ENCODE data around the gene CTNNBL1. TPM values are rescaled to one million over a fixed set of nuclear protein-coding genes. Genes with fewer than 3 reads are reported as not detected.

Gene CTNNBL1
- total RNA-seq, 2 experiments from 2014 or later = 64.3 to 64.6 TPM

DNA sequence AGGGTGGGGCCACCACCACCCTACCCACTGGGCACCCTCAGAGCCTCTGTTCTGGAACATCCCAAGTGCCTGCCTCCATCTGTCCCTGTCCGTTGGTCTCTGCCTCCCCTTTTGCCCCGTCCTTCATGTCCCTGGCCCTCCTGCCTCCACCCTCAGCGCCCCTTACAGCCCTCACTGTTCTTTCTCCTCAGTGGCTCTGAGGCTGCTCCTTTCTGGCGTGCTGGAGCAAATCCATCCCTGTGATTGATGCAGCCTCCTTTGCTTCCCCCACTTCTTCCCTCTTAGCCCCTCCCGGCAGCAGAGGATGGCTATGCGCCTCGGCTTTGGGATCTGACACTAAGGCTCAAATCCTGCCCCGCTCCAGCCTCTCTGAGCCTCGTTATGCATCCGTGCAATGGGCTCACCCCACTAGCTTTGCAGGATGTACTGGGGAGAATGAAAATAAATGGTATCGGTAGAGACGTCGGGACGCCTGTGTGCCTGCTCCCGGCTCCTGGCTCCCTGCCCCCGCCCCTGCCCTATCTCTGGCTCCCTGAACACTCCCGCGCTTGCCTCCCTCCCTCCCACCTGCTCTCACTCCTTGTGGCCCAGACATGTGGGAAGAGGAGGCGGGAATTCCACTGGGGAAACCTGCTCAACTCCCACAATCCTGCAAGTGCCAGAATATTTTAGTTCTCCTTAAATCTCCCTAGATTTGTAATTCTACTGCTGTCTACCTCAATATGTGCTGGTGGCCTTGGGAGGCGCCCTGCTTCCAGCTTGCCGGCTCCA, 222.2 kb downstream of the CTNNBL1 start:
- no peaks in the 10 kb centered on the region for H3K9me3 Mint-ChIP-seq
- H3K36me3 Mint-ChIP-seq (ENCODE audit: low read depth) = no peaks in the 10 kb centered on the region
- H3K4me1 Mint-ChIP-seq = peaks cover 16% of the 10 kb centered on the region
- CTCF ChIA-PET = no interaction called here
- no peak for DNase-seq
- peaks cover 22% of the 10 kb centered on the region for H3K27me3 Mint-ChIP-seq
- POLR2A ChIA-PET = no interaction called here
- no peak overlapping the region for H3K4me3 Mint-ChIP-seq
- H3K27ac Mint-ChIP-seq = no peak overlapping the region

GRCh38 chr20:37917461-37917860, 223.6 kb downstream of the CTNNBL1 start:
- DNase-seq = no peak
- Mint-ChIP-seq H3K27me3 (peaks cover 15% of the 10 kb centered on the region), H3K27ac (no peak overlapping the region), H3K36me3 (ENCODE audit: low read depth) (no peaks in the 10 kb centered on the region), H3K4me1 (peaks cover 24% of the 10 kb centered on the region), H3K4me3 (no peak overlapping the region), H3K9me3 (no peaks in the 10 kb centered on the region)
- ChIA-PET CTCF (no interaction called here), POLR2A (interaction anchor here (0.6 kb wide), 1 partner anchor 135 kb away, joined by 3 read pairs; no protein-coding TSS in a partner anchor)

DNA sequence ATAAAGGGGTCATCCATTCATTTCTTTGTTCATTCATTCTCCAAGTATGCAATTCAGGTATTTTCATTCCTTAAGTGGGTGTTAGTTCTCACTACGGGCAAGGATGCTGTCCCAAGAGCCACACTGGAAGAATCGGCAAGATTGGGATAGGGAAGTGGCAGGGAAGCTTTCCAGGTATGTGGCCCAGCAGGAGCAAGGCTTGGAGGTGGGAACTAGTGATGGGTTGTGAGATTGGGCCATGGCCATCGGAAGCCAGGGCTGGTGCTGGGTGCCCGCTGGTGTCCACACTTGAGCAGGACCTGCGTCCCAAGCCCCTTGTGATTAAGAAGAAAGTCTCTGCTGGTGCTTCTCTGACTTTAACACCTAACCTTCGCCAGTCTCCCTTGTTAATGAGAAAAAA, 224.2 kb downstream of the CTNNBL1 start:
- peaks cover 13% of the 10 kb centered on the region for H3K27me3 Mint-ChIP-seq
- ChIA-PET CTCF (no interaction called here), POLR2A (no interaction called here)
- H3K36me3 Mint-ChIP-seq (ENCODE audit: low read depth) = no peaks in the 10 kb centered on the region
- peaks cover 24% of the 10 kb centered on the region for H3K4me1 Mint-ChIP-seq
- no peak overlapping the region for H3K4me3 Mint-ChIP-seq
- no peak for DNase-seq
- no peaks in the 10 kb centered on the region for H3K9me3 Mint-ChIP-seq
- H3K27ac Mint-ChIP-seq = no peak overlapping the region

DNA sequence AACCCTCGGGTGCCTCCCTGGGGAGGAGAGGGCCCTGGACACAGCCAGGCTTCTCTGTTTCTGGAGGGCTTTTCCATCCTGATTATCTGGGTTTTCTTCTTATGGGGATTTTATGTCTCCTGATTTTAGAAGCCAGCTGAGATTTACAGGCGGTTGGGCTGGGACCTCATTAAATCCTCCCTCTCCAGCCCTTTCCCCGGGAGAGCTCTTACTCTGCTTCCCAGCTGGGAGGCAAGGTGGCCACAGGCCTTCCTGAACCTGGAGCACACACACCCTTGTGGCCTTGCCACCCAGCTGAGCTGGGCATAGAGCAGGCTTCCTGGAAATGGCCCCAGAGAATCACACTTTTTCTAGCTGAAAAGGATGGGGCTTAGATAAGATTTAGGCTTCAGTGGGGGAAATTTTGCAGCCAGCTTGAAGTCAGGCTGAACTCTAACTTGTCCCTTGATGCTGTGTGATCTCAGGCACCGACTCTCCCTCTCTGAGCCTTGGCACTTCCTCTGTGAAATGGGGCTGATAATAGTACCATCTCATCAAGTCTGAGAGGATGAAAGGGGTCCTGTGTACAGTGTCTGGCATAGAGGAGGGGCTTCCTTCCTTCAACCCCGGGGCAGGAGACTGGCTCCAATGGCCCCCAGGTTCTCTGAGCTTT, 225.7 kb downstream of the CTNNBL1 start:
- ChIA-PET CTCF (interaction anchor here (1.1 kb wide), 1 partner anchor 68 kb away, joined by 3 read pairs; no protein-coding TSS in a partner anchor), POLR2A (no interaction called here)
- H3K4me3 Mint-ChIP-seq = no peak overlapping the region

GRCh38 chr20:37920270-37920669, 226.4 kb downstream of the CTNNBL1 start:
- peaks cover 8% of the 10 kb centered on the region for H3K27me3 Mint-ChIP-seq
- no peaks in the 10 kb centered on the region for H3K9me3 Mint-ChIP-seq
- no peaks in the 10 kb centered on the region for H3K36me3 Mint-ChIP-seq (ENCODE audit: low read depth)
- DNase-seq = no peak
- peaks cover 13% of the 10 kb centered on the region for H3K4me1 Mint-ChIP-seq
- no peak overlapping the region for H3K27ac Mint-ChIP-seq
- no peak overlapping the region for H3K4me3 Mint-ChIP-seq
- ChIA-PET CTCF (no interaction called here), POLR2A (no interaction called here)

More for the DNA sequence above, 225.7 kb downstream of the CTNNBL1 start:
- H3K4me1 Mint-ChIP-seq = peaks cover 17% of the 10 kb centered on the region
- no peaks in the 10 kb centered on the region for H3K36me3 Mint-ChIP-seq (ENCODE audit: low read depth)
- no peak overlapping the region for H3K27ac Mint-ChIP-seq
- peaks cover 8% of the 10 kb centered on the region for H3K27me3 Mint-ChIP-seq
- DNase-seq = no peak
- H3K9me3 Mint-ChIP-seq = no peaks in the 10 kb centered on the region

GRCh38 chr20:37920679-37921322, 227.0 kb downstream of the CTNNBL1 start:
- peaks cover 13% of the 10 kb centered on the region for H3K4me1 Mint-ChIP-seq
- ChIA-PET POLR2A (no interaction called here), CTCF (no interaction called here)
- peaks cover 8% of the 10 kb centered on the region for H3K27me3 Mint-ChIP-seq
- no peak overlapping the region for H3K27ac Mint-ChIP-seq
- no peaks in the 10 kb centered on the region for H3K9me3 Mint-ChIP-seq
- no peak for DNase-seq
- no peaks in the 10 kb centered on the region for H3K36me3 Mint-ChIP-seq (ENCODE audit: low read depth)
- H3K4me3 Mint-ChIP-seq = no peak overlapping the region

DNA sequence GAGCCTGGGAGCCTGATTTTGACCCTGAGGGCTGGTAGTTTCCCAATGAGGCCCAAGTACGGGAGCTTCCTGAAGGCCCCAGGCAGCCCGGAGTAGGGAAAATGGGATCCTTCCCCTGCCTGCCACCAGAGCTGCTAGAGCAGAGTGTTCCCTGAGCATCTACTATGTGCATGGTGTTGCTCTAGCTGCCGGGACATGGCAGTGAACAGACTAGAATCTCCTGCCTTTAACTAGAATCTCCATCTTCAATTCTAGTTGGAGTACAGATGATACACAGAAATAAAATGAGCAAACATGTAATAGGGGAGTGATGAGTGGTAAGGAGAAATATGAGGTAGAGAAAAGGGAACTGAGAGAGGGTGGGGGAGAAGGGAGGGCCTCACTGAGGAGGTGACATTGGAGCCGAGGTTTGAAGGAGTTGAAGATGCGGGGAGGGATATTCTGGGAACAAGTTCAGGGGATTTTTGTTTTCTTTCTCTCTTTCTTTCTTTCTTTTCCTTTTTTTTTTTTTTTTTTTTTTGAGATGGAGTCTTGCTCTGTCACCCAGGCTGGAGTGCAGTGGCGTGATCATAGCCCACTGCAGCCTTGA, 227.6 kb downstream of the CTNNBL1 start:
- Mint-ChIP-seq H3K27ac (no peak overlapping the region), H3K4me3 (no peak overlapping the region), H3K4me1 (peaks cover 13% of the 10 kb centered on the region), H3K36me3 (ENCODE audit: low read depth) (no peaks in the 10 kb centered on the region), H3K27me3 (peaks cover 8% of the 10 kb centered on the region), H3K9me3 (no peaks in the 10 kb centered on the region)
- no peak for DNase-seq
- ChIA-PET CTCF (no interaction called here), POLR2A (no interaction called here)

Other genes starting within 250 kb of the CTNNBL1 start
- gene NNAT, start 172.8 kb upstream of the CTNNBL1 start, total RNA-seq = not detected
- 10 to 100 TPM; 37.7 to 39.4 TPM for gene BLCAP, start 166.2 kb upstream of the CTNNBL1 start, total RNA-seq
- gene VSTM2L, start 209.1 kb downstream of the CTNNBL1 start, total RNA-seq = under 1 TPM in 1 of 2 experiments, not detected in 1; 0.20 TPM